ENCODE measurements around the gene GIPC1. TPM values are rescaled to one million over a fixed set of nuclear protein-coding genes. Genes with fewer than 3 reads are reported as not detected.

GIPC1 gene
- total and polyA plus RNA-seq, 9 of the 15 experiments (the other 6 are each of a cell fraction or from before 2014, with no cell fraction given) = 0.49 to 54.7 (median 24.8) TPM

DNA sequence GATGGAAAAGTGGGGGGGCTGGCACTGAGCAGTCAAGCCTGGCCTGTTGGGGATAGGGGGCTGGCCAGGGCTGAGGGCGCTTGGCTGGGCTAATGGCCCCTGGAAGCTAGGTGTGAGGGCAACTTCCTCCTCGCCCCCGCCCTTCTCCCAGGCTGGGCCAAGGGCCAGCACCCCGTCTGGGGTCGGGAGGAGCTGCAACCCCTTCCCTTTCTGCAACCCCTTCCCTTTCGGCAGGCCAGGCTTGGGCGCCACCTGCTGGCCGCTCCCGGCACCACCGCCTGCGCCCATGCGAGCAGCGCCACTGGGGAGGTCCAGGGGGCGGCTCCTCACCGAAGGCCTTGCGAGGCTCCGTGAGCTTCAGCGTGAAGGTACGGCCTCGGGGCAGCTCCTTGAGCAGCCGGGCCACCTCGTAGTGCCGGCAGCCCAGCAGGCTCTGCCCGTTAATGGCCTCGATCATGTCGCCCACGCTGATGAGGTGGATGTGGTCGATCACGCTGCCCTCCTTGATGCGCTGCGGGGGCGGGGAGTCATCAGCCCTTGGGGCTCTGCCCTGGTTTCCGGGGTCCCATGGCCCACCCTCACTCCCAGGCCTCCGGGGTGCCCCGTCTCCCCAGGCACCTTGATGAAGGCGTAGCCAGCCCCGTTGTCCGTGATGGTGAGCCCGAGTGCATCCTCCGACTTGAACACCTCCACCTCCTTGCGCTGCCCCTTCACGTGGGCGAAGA lies 15.8 kb downstream of the GIPC1 start (continued):
- TF ChIP-seq HMG20A (CRISPR knock-in tag; conservative IDR thresholded peaks at IDR 0.05) = no peak
- no peak for TF ChIP-seq PRPF4 (IDR thresholded peaks at IDR 0.05; ENCODE audit: insufficient read depth, low read depth, low read length, poor library complexity, severe bottlenecking)
- TF ChIP-seq CC2D1A (IDR thresholded peaks at IDR 0.05) = no peak
- TF ChIP-seq, protein P1, sequence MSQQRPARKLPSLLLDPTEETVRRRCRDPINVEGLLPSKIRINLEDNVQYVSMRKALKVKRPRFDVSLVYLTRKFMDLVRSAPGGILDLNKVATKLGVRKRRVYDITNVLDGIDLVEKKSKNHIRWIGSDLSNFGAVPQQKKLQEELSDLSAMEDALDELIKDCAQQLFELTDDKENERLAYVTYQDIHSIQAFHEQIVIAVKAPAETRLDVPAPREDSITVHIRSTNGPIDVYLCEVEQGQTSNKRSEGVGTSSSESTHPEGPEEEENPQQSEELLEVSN (IDR thresholded peaks at IDR 0.05; ENCODE audit: borderline replicate concordance in 1 of 2, extremely low read depth in 1 of 2, insufficient read depth in 1 of 2, insufficient read length in 1 of 2, low read depth in 1 of 2, low read length in 1 of 2, poor library complexity in 1 of 2, severe bottlenecking in 1 of 2) = peak in 1 of 2 experiments; percentile 39
- no peak for TF ChIP-seq HLTF (IDR thresholded peaks at IDR 0.05)
- no peak for TF ChIP-seq ARHGAP35 (IDR thresholded peaks at IDR 0.05; ENCODE audit: partially characterized antibody)
- TF ChIP-seq SMAD4 (CRISPR knock-in tag; conservative IDR thresholded peaks at IDR 0.05) = no peak
- TF ChIP-seq BMI1 (IDR thresholded peaks at IDR 0.05; ENCODE audit: low read length) = no peak
- TF ChIP-seq, protein P2, sequence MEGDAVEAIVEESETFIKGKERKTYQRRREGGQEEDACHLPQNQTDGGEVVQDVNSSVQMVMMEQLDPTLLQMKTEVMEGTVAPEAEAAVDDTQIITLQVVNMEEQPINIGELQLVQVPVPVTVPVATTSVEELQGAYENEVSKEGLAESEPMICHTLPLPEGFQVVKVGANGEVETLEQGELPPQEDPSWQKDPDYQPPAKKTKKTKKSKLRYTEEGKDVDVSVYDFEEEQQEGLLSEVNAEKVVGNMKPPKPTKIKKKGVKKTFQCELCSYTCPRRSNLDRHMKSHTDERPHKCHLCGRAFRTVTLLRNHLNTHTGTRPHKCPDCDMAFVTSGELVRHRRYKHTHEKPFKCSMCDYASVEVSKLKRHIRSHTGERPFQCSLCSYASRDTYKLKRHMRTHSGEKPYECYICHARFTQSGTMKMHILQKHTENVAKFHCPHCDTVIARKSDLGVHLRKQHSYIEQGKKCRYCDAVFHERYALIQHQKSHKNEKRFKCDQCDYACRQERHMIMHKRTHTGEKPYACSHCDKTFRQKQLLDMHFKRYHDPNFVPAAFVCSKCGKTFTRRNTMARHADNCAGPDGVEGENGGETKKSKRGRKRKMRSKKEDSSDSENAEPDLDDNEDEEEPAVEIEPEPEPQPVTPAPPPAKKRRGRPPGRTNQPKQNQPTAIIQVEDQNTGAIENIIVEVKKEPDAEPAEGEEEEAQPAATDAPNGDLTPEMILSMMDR (IDR thresholded peaks at IDR 0.05 in 2 of 3, conservative IDR thresholded peaks at IDR 0.05 in 1 of 3; ENCODE audit: insufficient read depth in 2 of 3, low read depth in 1 of 3, low read length in 3 of 3) = peak; percentile 87 to 97 (median 95)
- no peak for TF ChIP-seq ELF1 (tag; IDR thresholded peaks at IDR 0.05)
- TF ChIP-seq MAZ (CRISPR knock-in tag; conservative IDR thresholded peaks at IDR 0.05 in 1 of 2, IDR thresholded peaks at IDR 0.05 in 1 of 2) = peak; percentile 62 to 78
- TF ChIP-seq, protein P3, sequence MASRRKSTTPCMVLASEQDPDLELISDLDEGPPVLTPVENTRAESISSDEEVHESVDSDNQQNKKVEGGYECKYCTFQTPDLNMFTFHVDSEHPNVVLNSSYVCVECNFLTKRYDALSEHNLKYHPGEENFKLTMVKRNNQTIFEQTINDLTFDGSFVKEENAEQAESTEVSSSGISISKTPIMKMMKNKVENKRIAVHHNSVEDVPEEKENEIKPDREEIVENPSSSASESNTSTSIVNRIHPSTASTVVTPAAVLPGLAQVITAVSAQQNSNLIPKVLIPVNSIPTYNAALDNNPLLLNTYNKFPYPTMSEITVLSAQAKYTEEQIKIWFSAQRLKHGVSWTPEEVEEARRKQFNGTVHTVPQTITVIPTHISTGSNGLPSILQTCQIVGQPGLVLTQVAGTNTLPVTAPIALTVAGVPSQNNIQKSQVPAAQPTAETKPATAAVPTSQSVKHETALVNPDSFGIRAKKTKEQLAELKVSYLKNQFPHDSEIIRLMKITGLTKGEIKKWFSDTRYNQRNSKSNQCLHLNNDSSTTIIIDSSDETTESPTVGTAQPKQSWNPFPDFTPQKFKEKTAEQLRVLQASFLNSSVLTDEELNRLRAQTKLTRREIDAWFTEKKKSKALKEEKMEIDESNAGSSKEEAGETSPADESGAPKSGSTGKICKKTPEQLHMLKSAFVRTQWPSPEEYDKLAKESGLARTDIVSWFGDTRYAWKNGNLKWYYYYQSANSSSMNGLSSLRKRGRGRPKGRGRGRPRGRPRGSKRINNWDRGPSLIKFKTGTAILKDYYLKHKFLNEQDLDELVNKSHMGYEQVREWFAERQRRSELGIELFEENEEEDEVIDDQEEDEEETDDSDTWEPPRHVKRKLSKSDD (conservative IDR thresholded peaks at IDR 0.05; ENCODE audit: low read length) = no peak
- no peak for TF ChIP-seq ZNF79 (CRISPR knock-in tag; IDR thresholded peaks at IDR 0.05; ENCODE audit: low read depth)
- no peak for TF ChIP-seq RCOR1 (IDR thresholded peaks at IDR 0.05; ENCODE audit: borderline replicate concordance in 1 of 2, low read depth in 2 of 2, low read length in 2 of 2)
- TF ChIP-seq, protein P4, sequence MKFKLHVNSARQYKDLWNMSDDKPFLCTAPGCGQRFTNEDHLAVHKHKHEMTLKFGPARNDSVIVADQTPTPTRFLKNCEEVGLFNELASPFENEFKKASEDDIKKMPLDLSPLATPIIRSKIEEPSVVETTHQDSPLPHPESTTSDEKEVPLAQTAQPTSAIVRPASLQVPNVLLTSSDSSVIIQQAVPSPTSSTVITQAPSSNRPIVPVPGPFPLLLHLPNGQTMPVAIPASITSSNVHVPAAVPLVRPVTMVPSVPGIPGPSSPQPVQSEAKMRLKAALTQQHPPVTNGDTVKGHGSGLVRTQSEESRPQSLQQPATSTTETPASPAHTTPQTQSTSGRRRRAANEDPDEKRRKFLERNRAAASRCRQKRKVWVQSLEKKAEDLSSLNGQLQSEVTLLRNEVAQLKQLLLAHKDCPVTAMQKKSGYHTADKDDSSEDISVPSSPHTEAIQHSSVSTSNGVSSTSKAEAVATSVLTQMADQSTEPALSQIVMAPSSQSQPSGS (CRISPR knock-in tag; IDR thresholded peaks at IDR 0.05) = no peak
- TF ChIP-seq, protein P5, sequence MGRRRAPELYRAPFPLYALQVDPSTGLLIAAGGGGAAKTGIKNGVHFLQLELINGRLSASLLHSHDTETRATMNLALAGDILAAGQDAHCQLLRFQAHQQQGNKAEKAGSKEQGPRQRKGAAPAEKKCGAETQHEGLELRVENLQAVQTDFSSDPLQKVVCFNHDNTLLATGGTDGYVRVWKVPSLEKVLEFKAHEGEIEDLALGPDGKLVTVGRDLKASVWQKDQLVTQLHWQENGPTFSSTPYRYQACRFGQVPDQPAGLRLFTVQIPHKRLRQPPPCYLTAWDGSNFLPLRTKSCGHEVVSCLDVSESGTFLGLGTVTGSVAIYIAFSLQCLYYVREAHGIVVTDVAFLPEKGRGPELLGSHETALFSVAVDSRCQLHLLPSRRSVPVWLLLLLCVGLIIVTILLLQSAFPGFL (CRISPR knock-in tag; IDR thresholded peaks at IDR 0.05) = no peak
- no peak for TF ChIP-seq NEUROD1 (IDR thresholded peaks at IDR 0.05; ENCODE audit: borderline replicate concordance, low read depth, low read length, partially characterized antibody)
- peak; percentile 73; the same call in 1 of the 2 replicates for TF ChIP-seq MTA3 (IDR thresholded peaks at IDR 0.05; ENCODE audit: borderline replicate concordance)
- TF ChIP-seq NR2F6 (CRISPR knock-in tag; IDR thresholded peaks at IDR 0.05) = no peak

All from K562 (cell line).